ENCODE results near the gene RTTN.

RTTN gene

DNA sequence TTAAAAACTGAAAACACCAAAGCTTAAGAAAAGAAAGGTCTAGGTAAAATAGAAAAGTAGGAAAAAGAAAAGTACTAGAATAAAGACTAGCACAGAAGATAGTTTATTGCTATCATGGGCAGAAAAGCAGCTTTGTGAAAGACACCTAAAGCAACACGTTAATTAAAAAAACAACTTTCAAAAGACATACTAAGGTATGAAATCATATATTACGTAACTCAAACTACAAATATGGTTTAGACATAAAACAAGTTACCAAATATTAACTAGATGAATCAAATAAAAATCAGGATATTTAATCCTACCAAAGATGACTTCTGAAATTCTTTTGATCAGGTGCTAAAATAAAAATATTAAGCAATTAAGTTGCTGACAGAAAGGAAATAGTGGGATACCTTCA lies 30.3 kb downstream of the RTTN start:
- Histone ChIP-seq H3K27ac (ENCODE audit: low read length) (no peak overlapping the region), H3K36me3 (ENCODE audit: control insufficient read depth, low read depth, low read length) (no peaks in the 10 kb centered on the region), H3K4me3 (ENCODE audit: low read length) (no peak overlapping the region), H3K9ac (ENCODE audit: low read length) (no peak overlapping the region), H3K4me1 (ENCODE audit: control insufficient read depth, low read depth, low read length) (no peaks in the 10 kb centered on the region), H3K9me3 (ENCODE audit: control insufficient read depth, low read depth, low read length) (no peaks in the 10 kb centered on the region), H3K27me3 (ENCODE audit: control insufficient read depth, insufficient read depth, low read length) (no peaks in the 10 kb centered on the region)

- no peaks in the 10 kb centered on the region for H3K9me3 ChIP-seq (ENCODE audit: control insufficient read depth, low read depth, low read length)
- no peak overlapping the region for H3K4me3 ChIP-seq (ENCODE audit: low read length)
- H3K36me3 ChIP-seq (ENCODE audit: control insufficient read depth, low read depth, low read length) = no peaks in the 10 kb centered on the region
- no peak overlapping the region for H3K9ac ChIP-seq (ENCODE audit: low read length)
- no peaks in the 10 kb centered on the region for H3K4me1 ChIP-seq (ENCODE audit: control insufficient read depth, low read depth, low read length)
- no peaks in the 10 kb centered on the region for H3K27me3 ChIP-seq (ENCODE audit: control insufficient read depth, insufficient read depth, low read length)
- H3K27ac ChIP-seq (ENCODE audit: low read length) = no peak overlapping the region
Observed at GRCh38 chr18:70172225-70172624, 33.3 kb downstream of the RTTN start.

GRCh38 chr18:70169747-70170146 lies 35.7 kb downstream of the RTTN start:
- no peak overlapping the region for H3K4me3 ChIP-seq (ENCODE audit: low read length)
- no peaks in the 10 kb centered on the region for H3K27me3 ChIP-seq (ENCODE audit: control insufficient read depth, insufficient read depth, low read length)
- H3K27ac ChIP-seq (ENCODE audit: low read length) = no peak overlapping the region
- H3K9ac ChIP-seq (ENCODE audit: low read length) = no peak overlapping the region
- no peaks in the 10 kb centered on the region for H3K9me3 ChIP-seq (ENCODE audit: control insufficient read depth, low read depth, low read length)
- peaks cover 6% of the 10 kb centered on the region for H3K36me3 ChIP-seq (ENCODE audit: control insufficient read depth, low read depth, low read length)
- no peaks in the 10 kb centered on the region for H3K4me1 ChIP-seq (ENCODE audit: control insufficient read depth, low read depth, low read length)

- H3K27ac ChIP-seq (ENCODE audit: low read length) = no peak overlapping the region
- no peaks in the 10 kb centered on the region for H3K27me3 ChIP-seq (ENCODE audit: control insufficient read depth, insufficient read depth, low read length)
- H3K4me3 ChIP-seq (ENCODE audit: low read length) = no peak overlapping the region
- no peak overlapping the region for H3K9ac ChIP-seq (ENCODE audit: low read length)
- peaks cover 6% of the 10 kb centered on the region for H3K36me3 ChIP-seq (ENCODE audit: control insufficient read depth, low read depth, low read length)
- H3K4me1 ChIP-seq (ENCODE audit: control insufficient read depth, low read depth, low read length) = no peaks in the 10 kb centered on the region
- no peaks in the 10 kb centered on the region for H3K9me3 ChIP-seq (ENCODE audit: control insufficient read depth, low read depth, low read length)
Observed at GRCh38 chr18:70166668-70167067, 38.8 kb downstream of the RTTN start.

GRCh38 chr18:70165936-70166335 lies 39.6 kb downstream of the RTTN start:
- Histone ChIP-seq H3K4me1 (ENCODE audit: control insufficient read depth, low read depth, low read length) (no peaks in the 10 kb centered on the region), H3K27me3 (ENCODE audit: control insufficient read depth, insufficient read depth, low read length) (no peaks in the 10 kb centered on the region), H3K4me3 (ENCODE audit: low read length) (no peak overlapping the region), H3K9ac (ENCODE audit: low read length) (no peak overlapping the region), H3K27ac (ENCODE audit: low read length) (no peak overlapping the region), H3K36me3 (ENCODE audit: control insufficient read depth, low read depth, low read length) (peaks cover 6% of the 10 kb centered on the region), H3K9me3 (ENCODE audit: control insufficient read depth, low read depth, low read length) (no peaks in the 10 kb centered on the region)

DNA sequence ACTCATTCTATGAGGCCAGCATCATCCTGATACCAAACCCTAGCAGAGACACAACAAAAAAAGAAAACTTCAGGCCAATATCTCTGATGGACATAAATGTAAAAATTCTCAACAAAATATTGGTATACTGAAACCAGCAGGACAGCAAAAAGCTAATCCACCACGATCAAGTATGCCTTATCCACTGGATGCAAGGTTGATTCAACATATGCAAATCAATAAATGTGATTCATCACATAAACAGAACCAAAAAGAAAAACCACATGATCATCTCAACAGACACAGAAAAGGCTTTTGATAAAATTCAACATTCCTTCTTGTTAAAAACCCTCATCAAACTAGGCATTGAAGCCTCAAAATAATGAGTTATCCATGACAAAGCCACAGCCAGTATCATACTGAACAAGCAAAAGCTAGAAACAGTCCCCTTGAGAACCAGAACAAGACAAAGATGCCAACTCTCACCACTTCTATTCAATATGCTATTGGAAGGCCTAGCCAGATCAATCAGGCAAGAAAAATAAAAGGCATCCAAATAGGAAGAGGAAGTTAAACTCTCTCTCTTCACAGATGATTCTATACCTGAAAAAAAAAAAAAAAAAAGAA lies 45.3 kb downstream of the RTTN start:
- no peaks in the 10 kb centered on the region for H3K9me3 ChIP-seq (ENCODE audit: control insufficient read depth, low read depth, low read length)
- H3K4me3 ChIP-seq (ENCODE audit: low read length) = no peak overlapping the region
- no peak overlapping the region for H3K9ac ChIP-seq (ENCODE audit: low read length)
- H3K27me3 ChIP-seq (ENCODE audit: control insufficient read depth, insufficient read depth, low read length) = no peaks in the 10 kb centered on the region
- H3K27ac ChIP-seq (ENCODE audit: low read length) = no peak overlapping the region
- H3K36me3 ChIP-seq (ENCODE audit: control insufficient read depth, low read depth, low read length) = no peaks in the 10 kb centered on the region
- no peaks in the 10 kb centered on the region for H3K4me1 ChIP-seq (ENCODE audit: control insufficient read depth, low read depth, low read length)

- H3K4me1 ChIP-seq (ENCODE audit: control insufficient read depth, low read depth, low read length) = no peaks in the 10 kb centered on the region
Observed at GRCh38 chr18:70158992-70159717, 46.3 kb downstream of the RTTN start.

DNA sequence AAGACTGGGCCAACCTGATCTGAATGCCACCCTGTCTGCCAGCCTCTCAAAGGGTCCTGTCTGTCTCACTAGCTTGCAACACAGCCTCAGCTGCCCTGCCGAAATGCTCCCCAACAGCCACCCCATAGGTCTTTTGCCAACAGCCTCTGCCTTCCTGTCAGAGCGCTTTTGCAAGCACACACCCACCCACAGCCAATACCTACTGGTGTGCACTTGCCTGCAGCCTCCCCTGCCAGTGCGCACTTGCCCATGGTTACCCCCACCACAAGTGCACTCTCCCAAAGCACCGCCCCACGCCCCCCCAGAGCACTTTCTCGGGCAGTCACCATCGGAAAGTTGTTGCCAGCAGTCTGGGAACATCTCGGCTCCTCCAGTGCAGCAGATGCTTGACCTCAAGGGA lies 48.6 kb downstream of the RTTN start:
- no peaks in the 10 kb centered on the region for H3K9me3 ChIP-seq (ENCODE audit: control insufficient read depth, low read depth, low read length)
- no peaks in the 10 kb centered on the region for H3K36me3 ChIP-seq (ENCODE audit: control insufficient read depth, low read depth, low read length)
- no peak overlapping the region for H3K9ac ChIP-seq (ENCODE audit: low read length)

More at GRCh38 chr18:70158992-70159717, 46.3 kb downstream of the RTTN start:
- Histone ChIP-seq H3K4me3 (ENCODE audit: low read length) (no peak overlapping the region), H3K27ac (ENCODE audit: low read length) (no peak overlapping the region), H3K9me3 (ENCODE audit: control insufficient read depth, low read depth, low read length) (no peaks in the 10 kb centered on the region), H3K9ac (ENCODE audit: low read length) (no peak overlapping the region), H3K27me3 (ENCODE audit: control insufficient read depth, insufficient read depth, low read length) (no peaks in the 10 kb centered on the region), H3K36me3 (ENCODE audit: control insufficient read depth, low read depth, low read length) (no peaks in the 10 kb centered on the region)

DNA sequence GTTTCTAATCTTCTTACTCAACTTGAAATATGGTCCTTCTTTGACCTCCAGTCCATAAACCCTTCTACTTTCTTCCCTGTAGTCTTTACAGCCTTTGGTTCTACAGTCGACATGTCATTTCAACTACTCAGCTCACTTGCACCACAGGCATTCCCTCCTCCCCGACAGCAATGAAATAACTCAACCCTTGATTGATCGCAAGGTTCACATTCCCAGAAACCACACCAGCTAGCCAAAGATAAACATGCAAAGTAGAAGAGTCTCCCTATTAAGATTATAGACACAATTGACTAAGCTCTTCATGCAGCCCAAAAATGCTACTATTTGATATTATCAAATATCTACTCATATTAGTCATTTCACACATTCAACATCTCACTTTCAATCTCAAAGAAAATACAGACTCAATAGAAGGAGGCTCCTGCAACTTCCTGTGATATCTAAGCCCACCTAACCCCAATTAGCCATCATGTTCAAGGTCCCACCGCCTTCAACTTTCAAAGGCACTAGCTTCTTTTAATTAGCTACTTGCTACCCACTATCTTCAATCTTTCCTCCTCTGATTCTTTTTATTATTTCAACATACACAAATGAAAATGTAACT lies 50.8 kb downstream of the RTTN start:
- no peaks in the 10 kb centered on the region for H3K4me1 ChIP-seq (ENCODE audit: control insufficient read depth, low read depth, low read length)
- no peak overlapping the region for H3K9ac ChIP-seq (ENCODE audit: low read length)
- H3K9me3 ChIP-seq (ENCODE audit: control insufficient read depth, low read depth, low read length) = no peaks in the 10 kb centered on the region
- no peaks in the 10 kb centered on the region for H3K27me3 ChIP-seq (ENCODE audit: control insufficient read depth, insufficient read depth, low read length)
- H3K36me3 ChIP-seq (ENCODE audit: control insufficient read depth, low read depth, low read length) = no peaks in the 10 kb centered on the region
- no peak overlapping the region for H3K27ac ChIP-seq (ENCODE audit: low read length)
- H3K4me3 ChIP-seq (ENCODE audit: low read length) = no peak overlapping the region

More for the DNA sequence above, 48.6 kb downstream of the RTTN start:
- no peaks in the 10 kb centered on the region for H3K4me1 ChIP-seq (ENCODE audit: control insufficient read depth, low read depth, low read length)
- no peak overlapping the region for H3K27ac ChIP-seq (ENCODE audit: low read length)
- H3K27me3 ChIP-seq (ENCODE audit: control insufficient read depth, insufficient read depth, low read length) = no peaks in the 10 kb centered on the region
- H3K4me3 ChIP-seq (ENCODE audit: low read length) = no peak overlapping the region

- Histone ChIP-seq H3K9ac (ENCODE audit: low read length) (no peak overlapping the region), H3K36me3 (ENCODE audit: control insufficient read depth, low read depth, low read length) (peaks cover 12% of the 10 kb centered on the region), H3K4me1 (ENCODE audit: control insufficient read depth, low read depth, low read length) (no peaks in the 10 kb centered on the region), H3K4me3 (ENCODE audit: low read length) (no peak overlapping the region), H3K27ac (ENCODE audit: low read length) (no peak overlapping the region), H3K27me3 (ENCODE audit: control insufficient read depth, insufficient read depth, low read length) (no peaks in the 10 kb centered on the region), H3K9me3 (ENCODE audit: control insufficient read depth, low read depth, low read length) (no peaks in the 10 kb centered on the region)
Observed at GRCh38 chr18:70151614-70152013, 53.9 kb downstream of the RTTN start.

DNA sequence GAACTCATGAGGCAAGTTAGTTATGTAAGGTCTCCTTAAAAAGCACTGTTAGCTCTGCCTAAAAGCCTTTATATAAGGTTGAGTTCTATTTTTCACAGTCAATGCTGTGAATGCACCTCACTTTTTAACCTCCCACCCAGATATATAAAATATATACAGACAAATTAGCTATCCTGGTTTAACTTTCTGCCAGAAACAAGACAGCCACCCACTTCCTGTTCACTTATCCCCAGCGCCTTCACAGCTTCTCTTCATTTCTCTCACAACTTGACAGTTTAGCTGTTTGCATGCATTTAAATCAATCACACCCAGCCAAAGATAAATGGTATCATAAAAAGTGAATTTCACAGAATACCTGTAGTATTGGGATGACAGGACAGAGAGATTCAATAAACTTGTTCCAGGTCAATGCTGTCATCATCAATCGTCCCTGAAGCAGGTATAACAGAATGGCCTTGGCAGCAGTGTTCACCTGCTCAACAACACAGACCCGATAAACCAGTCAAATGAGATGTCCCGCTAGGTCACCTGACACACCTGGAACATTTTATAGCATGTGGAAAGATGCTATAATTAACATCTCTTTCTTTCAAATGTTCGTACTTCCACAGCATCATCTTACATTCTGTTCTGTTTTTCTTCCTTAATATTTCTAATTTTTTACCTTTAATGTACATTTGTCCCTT lies 55.7 kb downstream of the RTTN start:
- no peak overlapping the region for H3K27ac ChIP-seq (ENCODE audit: low read length)
- H3K27me3 ChIP-seq (ENCODE audit: control insufficient read depth, insufficient read depth, low read length) = no peaks in the 10 kb centered on the region
- no peaks in the 10 kb centered on the region for H3K4me1 ChIP-seq (ENCODE audit: control insufficient read depth, low read depth, low read length)
- no peak overlapping the region for H3K9ac ChIP-seq (ENCODE audit: low read length)
- no peaks in the 10 kb centered on the region for H3K9me3 ChIP-seq (ENCODE audit: control insufficient read depth, low read depth, low read length)
- H3K4me3 ChIP-seq (ENCODE audit: low read length) = no peak overlapping the region
- H3K36me3 ChIP-seq (ENCODE audit: control insufficient read depth, low read depth, low read length) = peaks cover 12% of the 10 kb centered on the region

All from iPS-18a (cell line).